A172 (cell line): ENCODE data around the gene PDSS1. TPM values are rescaled to one million over a fixed set of nuclear protein-coding genes. Genes with fewer than 3 reads are reported as not detected.

ENCODE experiments used
- DNase-seq: peaks from one replicate; pipeline ENCODE4 v3.0.0-alpha.2; 2015; ENCODE audit warnings: low spot score
- total RNA-seq: library from RNA; depleted of rRNA; stranded (reverse); fragments of >200 nt; shearing (Covaris generic); gene quantifications from 2 replicates; pipeline ENCODE4 v1.2.3, GENCODE V29; 2014

The PDSS1 gene
- total RNA-seq, 1 experiment from 2014 or later = 27.5 TPM

GRCh38 chr10:26698909-26699308 lies 1.4 kb downstream of the PDSS1 start:
- no peak for DNase-seq

- DNase-seq = no peak
These were observed 2.1 kb downstream of the PDSS1 start for GRCh38 chr10:26699631-26700030.

- no peak for DNase-seq
These were observed 3.6 kb downstream of the PDSS1 start for GRCh38 chr10:26700884-26701630.

- DNase-seq = no peak
These were observed 5.6 kb downstream of the PDSS1 start for GRCh38 chr10:26703096-26703495.

GRCh38 chr10:26703974-26704373 lies 6.5 kb downstream of the PDSS1 start:
- DNase-seq = no peak

GRCh38 chr10:26706206-26706605 lies 8.7 kb downstream of the PDSS1 start:
- no peak for DNase-seq

GRCh38 chr10:26706936-26707335 lies 9.4 kb downstream of the PDSS1 start:
- DNase-seq = no peak

- DNase-seq = no peak
These were observed 13.8 kb downstream of the PDSS1 start for GRCh38 chr10:26711324-26711723.

- no peak for DNase-seq
These were observed 17.1 kb downstream of the PDSS1 start for GRCh38 chr10:26714415-26715136.

GRCh38 chr10:26715137-26715487 lies 17.6 kb downstream of the PDSS1 start:
- no peak for DNase-seq

- DNase-seq = no peak
These were observed 20.0 kb downstream of the PDSS1 start for GRCh38 chr10:26717476-26717875.

- DNase-seq = no peak
These were observed 24.1 kb downstream of the PDSS1 start for GRCh38 chr10:26721561-26721960.

GRCh38 chr10:26723016-26723415 lies 25.5 kb downstream of the PDSS1 start:
- no peak for DNase-seq

- DNase-seq = peak; percentile 49
These were observed 28.6 kb downstream of the PDSS1 start for GRCh38 chr10:26725837-26726727.

GRCh38 chr10:26727005-26727404 lies 29.5 kb downstream of the PDSS1 start:
- DNase-seq = no peak

- no peak for DNase-seq
These were observed 31.5 kb downstream of the PDSS1 start for GRCh38 chr10:26728957-26729356.

GRCh38 chr10:26729395-26729794 lies 31.9 kb downstream of the PDSS1 start:
- no peak for DNase-seq

GRCh38 chr10:26730552-26730951 lies 33.1 kb downstream of the PDSS1 start:
- no peak for DNase-seq

- no peak for DNase-seq
These were observed 36.5 kb downstream of the PDSS1 start for GRCh38 chr10:26733750-26734568.

GRCh38 chr10:26735435-26735834 lies 37.9 kb downstream of the PDSS1 start:
- no peak for DNase-seq

GRCh38 chr10:26737730-26738129 lies 40.2 kb downstream of the PDSS1 start:
- no peak for DNase-seq
